GM12892 (cell line): ENCODE results near the gene SLC39A5.
A peak's percentile ranks its signal among the peaks of the same experiment; 100 is the strongest.

Experiments used
- DNase-seq: peaks from one replicate; pipeline ENCODE4 v3.0.0; 2011; ENCODE audit not compliant: insufficient read length
- FAIRE-seq: peaks from 2 replicates; lab custom pipeline; 2011; peaks lifted over from hg19 to GRCh38; lab: Jason Lieb, UNC
- POLR2A ChIP-seq: IDR thresholded peaks from 2 replicates; pipeline ENCODE4 v1.6.1; 2011; ENCODE audit warnings: low read depth, low read length, control low read depth
- POLR2AphosphoS5 ChIP-seq: IDR thresholded peaks from 2 replicates; pipeline ENCODE4 v1.6.1; 2011; ENCODE audit warnings: low read depth, low read length, control low read depth
- TAF1 ChIP-seq: IDR thresholded peaks from 2 replicates; pipeline ENCODE4 v1.6.1; 2011; ENCODE audit warnings: low read depth, mild to moderate bottlenecking, control low read depth, low read length, borderline replicate concordance

The SLC39A5 gene

GRCh38 chr12:56236091-56236490, 6.2 kb downstream of the SLC39A5 start:
- DNase-seq = no peak
- FAIRE-seq = no peak
- no peak for TF ChIP-seq TAF1
- no peak for TF ChIP-seq POLR2A
- 0 out of 2 replicates have a peak, but pooled peaks have one; percentile 1 for TF ChIP-seq POLR2AphosphoS5

- TF ChIP-seq POLR2A = no peak
- TF ChIP-seq TAF1 = no peak
- no peak for TF ChIP-seq POLR2AphosphoS5
- no peak for FAIRE-seq
Observed at GRCh38 chr12:56236985-56237384, 7.1 kb downstream of the SLC39A5 start.

DNA sequence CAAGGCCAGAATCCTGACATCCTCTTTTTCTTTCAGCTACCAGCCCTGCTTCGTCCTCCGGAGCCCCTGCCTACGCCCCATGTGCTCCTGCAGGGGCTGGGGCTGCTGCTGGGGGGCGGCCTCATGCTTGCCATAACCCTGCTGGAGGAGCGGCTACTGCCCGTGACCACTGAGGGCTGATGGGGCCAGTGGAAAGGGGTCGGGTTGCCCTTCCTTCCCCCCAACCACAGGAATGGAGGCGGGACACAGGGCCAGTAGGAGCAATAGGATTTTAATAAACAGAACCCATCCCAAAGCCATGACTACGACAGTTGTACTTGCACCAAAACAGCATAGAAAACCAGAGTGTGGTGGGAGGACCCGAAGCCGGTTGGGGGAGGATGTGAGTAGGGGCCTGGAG, 7.7 kb downstream of the SLC39A5 start:
- DNase-seq = no peak

More at GRCh38 chr12:56236985-56237384, 7.1 kb downstream of the SLC39A5 start:
- no peak for DNase-seq

GRCh38 chr12:56241424-56242303, 11.8 kb downstream of the SLC39A5 start:
- no peak for DNase-seq
- FAIRE-seq = no peak
- TF ChIP-seq POLR2AphosphoS5 = no peak
- TF ChIP-seq TAF1 = no peak
- no peak for TF ChIP-seq POLR2A

More for the DNA sequence above, 7.7 kb downstream of the SLC39A5 start:
- TF ChIP-seq POLR2AphosphoS5 = no peak
- no peak for TF ChIP-seq POLR2A
- TF ChIP-seq TAF1 = no peak
- FAIRE-seq = no peak

- FAIRE-seq = no peak
- TF ChIP-seq TAF1 (no peak), POLR2AphosphoS5 (no peak), POLR2A (no peak)
- DNase-seq = no peak
Observed at GRCh38 chr12:56242986-56243385, 13.1 kb downstream of the SLC39A5 start.

DNA sequence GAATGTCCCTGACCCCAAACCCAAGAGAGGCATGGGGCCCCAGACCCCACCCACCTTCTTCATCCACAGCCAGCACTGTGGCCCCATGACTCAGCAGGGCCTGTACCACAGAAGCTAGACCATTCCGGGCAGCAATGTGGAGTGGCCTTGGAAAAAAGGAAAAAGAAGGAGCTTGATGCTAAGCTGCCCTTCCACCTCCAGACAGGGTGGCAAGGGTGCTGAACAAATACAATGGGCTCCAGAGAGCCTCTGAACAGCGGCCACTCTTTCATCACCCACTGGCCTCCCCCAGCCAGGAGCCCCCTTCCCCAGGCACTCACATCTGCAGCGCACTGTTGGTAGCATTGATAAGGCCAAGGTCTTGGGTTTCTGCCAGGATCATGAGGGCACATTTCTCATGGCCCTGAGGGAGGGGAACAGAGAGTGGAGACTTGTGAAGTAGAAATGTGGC, 13.9 kb downstream of the SLC39A5 start:
- FAIRE-seq (no peak), DNase-seq (no peak)
- TF ChIP-seq POLR2A (no peak), TAF1 (no peak), POLR2AphosphoS5 (no peak)

GRCh38 chr12:56244494-56244893, 14.6 kb downstream of the SLC39A5 start:
- DNase-seq (no peak), FAIRE-seq (no peak)
- no peak for TF ChIP-seq POLR2AphosphoS5
- no peak for TF ChIP-seq POLR2A
- TF ChIP-seq TAF1 = no peak

- DNase-seq (no peak), FAIRE-seq (no peak)
- TF ChIP-seq TAF1 = no peak
- TF ChIP-seq POLR2A = no peak
- no peak for TF ChIP-seq POLR2AphosphoS5
Observed at GRCh38 chr12:56247923-56248322, 18.1 kb downstream of the SLC39A5 start.

DNA sequence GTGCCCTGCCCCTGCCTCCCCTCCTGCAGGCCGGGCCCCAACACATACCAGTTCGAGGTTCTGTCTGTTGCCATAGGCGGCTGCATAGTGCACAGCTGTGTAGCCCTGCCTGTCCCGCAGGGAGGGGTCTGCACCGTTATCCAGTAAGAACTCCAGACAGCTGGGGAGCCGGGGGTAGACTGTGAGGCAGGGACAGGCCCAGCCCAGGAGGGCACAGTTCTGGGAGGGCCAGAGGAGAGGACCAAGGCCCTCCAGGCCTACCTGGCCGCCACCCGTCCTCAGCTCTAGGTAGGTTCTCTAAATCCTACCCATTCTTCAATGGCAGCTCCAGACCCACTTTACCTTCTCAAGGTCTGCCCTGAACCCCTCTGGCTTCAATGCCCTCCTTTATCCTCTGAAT, 18.9 kb downstream of the SLC39A5 start:
- no peak for DNase-seq
- TF ChIP-seq POLR2AphosphoS5 (no peak), TAF1 (no peak), POLR2A (no peak)
- no peak for FAIRE-seq

DNA sequence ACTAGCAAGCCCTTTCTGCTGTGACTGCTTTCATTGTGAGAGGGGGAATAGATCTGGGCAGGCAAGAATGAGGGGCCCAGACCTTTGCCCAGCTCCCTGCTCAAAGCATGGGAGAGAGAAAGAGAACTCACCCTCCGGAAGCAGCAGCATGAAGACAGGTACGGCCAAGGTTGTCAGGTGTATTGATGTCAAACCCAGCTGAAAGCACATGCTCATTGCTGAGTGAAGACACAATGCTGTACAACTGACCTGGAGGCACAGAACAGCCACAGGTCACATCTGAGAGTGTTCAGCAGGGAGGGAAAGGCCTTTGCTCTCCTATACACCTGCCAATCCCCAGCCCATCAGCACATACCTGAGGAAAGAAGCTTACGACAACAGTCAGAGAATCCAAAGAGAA, 22.8 kb downstream of the SLC39A5 start:
- DNase-seq = no peak
- no peak for TF ChIP-seq POLR2A
- no peak for TF ChIP-seq TAF1
- TF ChIP-seq POLR2AphosphoS5 = no peak
- FAIRE-seq = no peak

- TF ChIP-seq TAF1 (no peak), POLR2A (no peak), POLR2AphosphoS5 (no peak)
- FAIRE-seq (no peak), DNase-seq (no peak)
Observed at GRCh38 chr12:56253091-56253490, 23.2 kb downstream of the SLC39A5 start.

GRCh38 chr12:56255671-56256070, 25.8 kb downstream of the SLC39A5 start:
- DNase-seq (no peak), FAIRE-seq (no peak)
- TF ChIP-seq POLR2AphosphoS5 = no peak
- no peak for TF ChIP-seq POLR2A
- no peak for TF ChIP-seq TAF1
